C4-2B (cell line): Measurements from ENCODE around the gene ENC1.

Experiments used
- H3K27ac ChIP-seq: fragments of 450-650 bp; 2 replicates; pipeline ENCODE4 v1.5.1; 2017
- CTCF ChIP-seq: fragments of 450-650 bp; conservative IDR thresholded peaks from 2 replicates; pipeline ENCODE4 v1.5.1; 2017; ENCODE audit warnings: mild to moderate bottlenecking
- ZFX ChIP-seq: fragments of 450-650 bp; IDR thresholded peaks from 2 replicates; pipeline ENCODE4 v1.6.1; 2017

ENC1 gene

GRCh38 chr5:74578356-74579044 is 62.0 kb downstream of the ENC1 start:
- H3K27ac ChIP-seq: no peak overlapping the region
- TF ChIP-seq ZFX: no peak
- no peak for TF ChIP-seq CTCF
